ENCODE measurements around the gene MMRN1.

Gene MMRN1

GRCh38 chr4:89904524-89904923 is 9.9 kb downstream of the MMRN1 start:
- DNase-seq: no peak
- intact Hi-C loops (cut with DNase I): loop anchor here (5.0 to 10.0 kb wide), 3 partner anchors 307 to 750 kb away; no protein-coding TSS in a partner anchor

- no peak for DNase-seq
- intact Hi-C loops (cut with DNase I): loop anchor here (10.0 kb wide), 1 partner anchor 752 kb away; no protein-coding TSS in a partner anchor
Measured at GRCh38 chr4:89906316-89906715, 11.7 kb downstream of the MMRN1 start.

DNA sequence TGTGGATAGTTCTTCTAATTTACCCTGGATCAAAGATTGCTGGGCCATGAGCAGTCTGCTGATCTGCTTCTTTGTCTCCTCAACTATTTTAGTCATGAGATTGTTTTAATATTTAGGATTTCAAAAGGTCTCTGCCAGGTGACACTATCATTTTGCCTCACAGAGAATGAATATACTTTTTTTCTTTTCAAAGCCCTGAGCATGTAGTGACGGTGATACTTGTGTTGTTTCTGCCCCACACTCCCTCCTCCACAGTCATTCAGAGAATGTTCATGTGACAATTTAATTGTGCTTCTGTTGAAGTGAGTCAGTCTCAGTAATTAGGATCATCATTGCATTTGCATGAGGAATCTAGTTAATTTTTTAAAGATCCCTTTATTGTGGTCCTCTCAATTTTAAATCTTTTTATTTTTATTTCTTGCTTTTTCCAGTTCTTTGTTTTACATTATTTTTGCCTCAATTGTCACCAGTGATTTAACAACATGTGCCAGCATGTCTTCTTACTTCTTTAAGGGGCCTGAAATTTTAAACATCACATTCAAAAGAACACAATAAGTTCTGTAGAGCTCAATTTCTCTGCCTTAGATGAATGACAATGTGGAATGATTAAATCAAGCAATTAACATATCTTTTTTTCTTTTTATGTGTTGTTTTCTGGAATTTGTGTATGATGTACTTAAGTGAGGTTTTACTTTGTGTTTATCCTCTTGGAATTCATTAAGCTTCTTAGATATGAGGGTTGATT is 12.3 kb downstream of the MMRN1 start:
- intact Hi-C loops (cut with DNase I): loop anchor here (10.0 kb wide), 1 partner anchor 752 kb away; no protein-coding TSS in a partner anchor

GRCh38 chr4:89909889-89910288 is 15.2 kb downstream of the MMRN1 start:
- intact Hi-C loops (cut with DNase I): loop anchor here (10.0 kb wide), 1 partner anchor 755 kb away; no protein-coding TSS in a partner anchor

More for the DNA sequence above, 12.3 kb downstream of the MMRN1 start:
- DNase-seq: no peak

DNA sequence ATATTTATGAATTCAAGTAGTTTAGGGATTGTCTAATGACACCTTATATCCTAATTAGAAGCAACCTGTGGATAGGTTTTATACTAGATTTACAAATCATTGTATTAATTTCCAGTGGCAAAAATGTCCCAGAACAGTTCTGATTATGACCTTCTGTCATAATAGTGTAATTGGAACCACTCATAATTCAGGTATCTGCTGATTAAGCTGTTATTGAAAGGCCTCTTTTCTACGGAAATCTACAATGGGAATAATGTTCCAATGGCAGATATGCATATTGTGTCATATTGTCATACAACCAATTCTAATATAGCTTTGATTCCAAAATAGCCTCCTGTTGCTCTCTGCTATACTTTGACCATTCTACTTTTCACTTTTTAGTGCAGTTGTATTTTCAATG is 19.0 kb downstream of the MMRN1 start:
- intact Hi-C loops (cut with DNase I): no loop called here
- no peak for DNase-seq

More at GRCh38 chr4:89909889-89910288, 15.2 kb downstream of the MMRN1 start:
- no peak for DNase-seq

- no peak for DNase-seq
- intact Hi-C loops (cut with DNase I): loop anchor here (5.0 kb wide), 1 partner anchor 377 kb away; no protein-coding TSS in a partner anchor
Measured at GRCh38 chr4:89914609-89915550, 20.2 kb downstream of the MMRN1 start.

- DNase-seq: no peak
- intact Hi-C loops (cut with DNase I): loop anchor here (5.0 kb wide), 1 partner anchor 376 kb away; no protein-coding TSS in a partner anchor
Measured at GRCh38 chr4:89915937-89916336, 21.3 kb downstream of the MMRN1 start.

DNA sequence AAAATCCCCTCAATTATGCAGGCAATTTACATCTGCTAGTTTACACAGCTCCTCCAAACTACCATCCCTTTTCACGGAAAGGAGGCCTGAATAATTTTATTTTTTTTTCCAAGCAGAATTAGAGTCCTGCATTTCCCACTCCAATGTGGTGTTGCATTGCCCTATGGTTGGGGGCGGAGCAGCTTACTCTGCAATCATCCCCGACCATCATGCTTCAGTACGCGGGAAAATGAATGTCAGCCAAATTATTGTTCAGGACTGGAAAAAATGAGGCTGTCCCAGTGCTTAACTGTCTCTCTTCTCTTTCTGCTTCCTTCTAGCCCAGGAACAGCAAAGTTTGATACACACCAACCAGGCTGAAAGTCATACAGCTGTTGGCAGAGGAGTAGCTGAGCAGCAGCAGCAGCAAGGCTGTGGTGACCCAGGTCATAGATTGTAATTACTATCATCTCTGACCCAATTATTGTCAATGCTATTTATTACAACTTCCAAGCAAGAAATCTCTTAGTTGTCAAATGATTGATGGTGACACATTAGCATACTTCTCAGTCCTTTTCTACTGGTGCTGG is 28.3 kb downstream of the MMRN1 start:
- intact Hi-C loops (cut with DNase I): no loop called here
- no peak for DNase-seq

DNA sequence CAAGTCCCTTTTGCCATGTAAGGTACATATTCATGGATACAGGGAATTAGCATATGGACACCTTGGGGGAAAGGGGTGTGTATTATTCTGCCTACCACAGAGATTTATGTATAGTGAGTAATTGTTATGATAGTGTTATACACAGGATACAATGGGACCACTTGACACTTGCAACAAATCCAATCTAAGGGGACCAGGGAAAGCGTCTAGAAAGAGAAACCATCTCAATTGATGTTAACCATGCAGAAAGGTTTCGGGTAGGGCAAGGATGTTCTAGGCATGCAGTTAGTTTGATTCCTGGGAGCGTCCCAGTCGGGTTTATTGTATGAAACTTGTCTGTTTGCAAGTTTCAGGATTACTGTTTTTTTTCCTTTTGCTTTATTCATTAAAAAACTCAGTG is 34.2 kb downstream of the MMRN1 start:
- DNase-seq: no peak
- intact Hi-C loops (cut with DNase I): no loop called here

DNA sequence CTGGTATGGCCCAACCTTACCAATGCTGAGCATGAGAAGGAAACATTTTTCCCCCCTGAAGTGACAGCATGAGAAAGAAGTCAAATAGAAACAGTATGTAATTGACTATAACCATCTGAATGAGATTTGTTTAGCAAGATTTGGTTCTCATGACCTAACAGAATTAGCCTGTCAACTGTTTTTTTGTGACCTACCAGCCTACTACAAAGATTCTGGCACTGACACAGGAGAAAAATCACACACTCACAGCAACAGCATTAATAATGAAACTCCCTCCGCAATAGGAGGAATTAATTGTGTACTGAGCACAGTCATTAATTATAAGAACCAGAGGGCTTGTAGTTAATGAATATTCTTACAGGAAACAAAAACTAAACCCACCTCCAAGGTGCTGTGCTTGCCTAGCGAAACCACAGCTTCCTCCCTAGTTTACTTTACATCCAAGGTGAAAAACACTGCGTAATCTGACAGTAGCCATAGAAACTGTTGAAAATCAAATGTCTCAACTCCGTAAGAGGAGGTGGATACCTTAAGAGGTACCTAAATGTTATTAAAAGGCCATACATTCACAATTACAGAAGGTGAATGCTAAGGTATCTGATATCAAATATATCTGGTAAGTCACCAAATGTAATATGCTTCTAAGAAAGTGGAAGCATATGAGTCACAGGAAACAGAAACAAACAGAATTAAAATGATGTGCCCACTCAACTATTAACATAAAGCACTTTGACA is 34.9 kb downstream of the MMRN1 start:
- DNase-seq: no peak
- intact Hi-C loops (cut with DNase I): no loop called here

DNA sequence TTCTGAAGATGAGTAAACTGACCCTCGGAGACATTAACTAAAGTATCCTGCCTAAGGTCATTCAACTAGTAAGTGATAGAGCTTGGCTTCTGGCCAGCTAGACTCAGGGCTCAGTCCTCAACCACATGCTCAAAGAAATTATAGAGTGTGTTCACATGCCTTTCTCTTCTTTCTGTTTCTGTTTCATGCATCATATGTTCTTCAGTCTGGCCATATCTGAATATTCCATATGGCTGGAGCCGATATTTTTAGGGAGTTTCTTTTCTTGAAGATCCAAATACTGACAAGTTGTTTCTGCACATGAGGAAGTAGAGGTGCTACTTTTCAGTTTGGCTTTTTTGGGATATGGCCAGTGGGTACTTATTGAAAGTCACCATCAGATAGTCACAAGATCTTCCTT is 44.9 kb downstream of the MMRN1 start:
- no peak for DNase-seq
- intact Hi-C loops (cut with DNase I): no loop called here

- DNase-seq: peak in 7 of 10 donors; percentile 13 to 80 (median 31)
- intact Hi-C loops (cut with DNase I): no loop called here
Measured at GRCh38 chr4:89939994-89940393, 45.3 kb downstream of the MMRN1 start.

GRCh38 chr4:89942811-89943210 is 48.2 kb downstream of the MMRN1 start:
- intact Hi-C loops (cut with DNase I): no loop called here

GRCh38 chr4:89949782-89950387 is 55.2 kb downstream of the MMRN1 start:
- DNase-seq: no peak
- intact Hi-C loops (cut with DNase I): no loop called here

More at GRCh38 chr4:89942811-89943210, 48.2 kb downstream of the MMRN1 start:
- no peak for DNase-seq

GRCh38 chr4:89952458-89952857 is 57.8 kb downstream of the MMRN1 start:
- intact Hi-C loops (cut with DNase I): no loop called here
- DNase-seq: no peak

- intact Hi-C loops (cut with DNase I): no loop called here
- DNase-seq: no peak
Measured at GRCh38 chr4:89954906-89955695, 60.4 kb downstream of the MMRN1 start.

GRCh38 chr4:89957046-89957926 is 62.6 kb downstream of the MMRN1 start:
- no peak for DNase-seq
- intact Hi-C loops (cut with DNase I): no loop called here

Measured in posterior cingulate gyrus (tissue), 11 donors.